GM18951 (cell line): ENCODE measurements around the gene ID3.
A peak's percentile ranks its signal among the peaks of the same experiment; 100 is the strongest.

Experiments
- POLR2A ChIP-seq: IDR thresholded peaks from 4 replicates; pipeline ENCODE4 v1.6.1; 2011; ENCODE audit warnings: mild to moderate bottlenecking; ENCODE audit not compliant: insufficient read length, insufficient read depth; ENCODE audit errors: extremely low read depth
- in situ Hi-C: fragments of 300-500 bp; cut with MboI; formaldehyde crosslinking; loops from one replicate; pipeline ENCODE4 v1.12.0; 2022; ENCODE audit warnings: low sequenced_read_pairs, mixed read lengths, inconsistent platforms; ENCODE audit not compliant: unreplicated experiment

Gene ID3

DNA sequence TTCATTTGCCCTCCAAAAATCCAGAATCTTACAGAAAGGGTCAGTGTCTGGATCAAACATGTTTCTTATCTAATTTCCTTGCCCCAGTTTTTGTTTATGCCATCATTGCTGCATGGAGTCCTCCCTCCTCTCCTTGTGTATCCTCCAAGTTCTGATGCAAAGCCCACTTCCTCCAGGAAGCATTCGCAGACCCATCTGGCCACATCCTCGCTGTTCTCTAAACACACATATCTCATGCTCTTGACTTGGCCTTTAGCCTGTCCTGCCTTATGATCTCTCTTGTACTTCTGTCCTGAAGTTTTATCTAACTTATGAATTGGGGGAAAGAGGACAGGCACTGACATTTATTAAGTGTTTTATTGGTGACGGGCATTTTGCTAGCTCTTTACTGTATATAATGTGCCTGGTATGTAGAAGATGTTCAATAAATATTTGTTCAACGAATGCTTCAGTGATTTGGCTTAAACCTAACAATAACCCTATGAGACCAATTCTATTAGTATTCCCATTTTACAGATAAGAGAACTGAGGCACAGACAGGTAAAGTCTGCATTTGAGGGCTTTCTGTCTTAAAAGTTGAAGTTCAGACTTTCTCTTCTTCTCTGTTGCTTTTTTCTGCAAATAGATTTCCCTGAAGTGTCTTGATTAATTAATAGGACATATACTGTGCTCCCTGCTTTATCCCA is 19.2 kb upstream of the ID3 start:
- in situ Hi-C loops, result no loop called here
- no peak for TF ChIP-seq POLR2A

DNA sequence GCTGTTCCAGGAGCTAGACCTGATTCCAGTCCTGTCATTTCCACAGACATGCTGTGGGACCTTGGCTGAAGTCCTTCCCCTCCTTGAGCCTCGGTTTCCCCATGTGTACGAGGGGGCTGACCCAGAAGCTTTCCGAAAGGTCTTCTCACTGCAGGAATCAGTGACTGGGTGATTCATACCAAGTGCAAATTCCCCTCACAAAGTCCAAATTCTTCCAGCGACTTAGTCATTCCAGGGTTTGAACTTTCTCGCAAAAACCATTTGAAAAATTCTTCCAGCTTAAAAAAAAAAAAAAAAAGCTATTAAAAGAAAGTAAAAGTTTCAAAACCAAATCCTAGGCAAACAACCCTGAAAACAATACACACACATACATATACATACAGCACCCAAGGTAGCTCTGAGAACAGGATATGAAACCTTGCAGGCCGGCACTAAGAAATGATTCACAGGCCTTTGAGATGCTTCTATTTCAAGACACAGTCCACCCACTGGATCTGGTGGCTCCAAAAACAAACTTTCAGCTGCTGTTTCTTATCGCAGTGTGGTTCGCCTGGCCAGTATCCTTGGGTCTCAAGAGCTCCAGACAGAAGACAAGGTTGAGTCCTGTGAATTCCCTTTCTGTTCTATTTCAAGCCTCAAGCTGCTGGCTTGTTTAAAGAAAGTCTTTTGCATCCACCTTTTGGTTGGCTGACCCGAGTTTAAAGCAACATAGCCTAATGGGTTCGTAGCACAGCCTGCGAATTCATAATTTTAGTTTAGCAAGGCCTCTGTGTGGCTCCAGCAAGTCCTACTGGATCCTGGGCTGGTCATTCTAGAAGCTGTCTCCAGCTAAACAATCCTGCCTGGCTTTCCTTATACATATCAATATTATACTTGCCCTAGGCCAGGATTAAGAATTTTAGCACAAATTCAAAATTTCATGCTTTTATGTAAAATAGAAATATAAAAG is 18.0 kb upstream of the ID3 start:
- in situ Hi-C loops, result no loop called here
- peak; percentile 34 for TF ChIP-seq POLR2A

DNA sequence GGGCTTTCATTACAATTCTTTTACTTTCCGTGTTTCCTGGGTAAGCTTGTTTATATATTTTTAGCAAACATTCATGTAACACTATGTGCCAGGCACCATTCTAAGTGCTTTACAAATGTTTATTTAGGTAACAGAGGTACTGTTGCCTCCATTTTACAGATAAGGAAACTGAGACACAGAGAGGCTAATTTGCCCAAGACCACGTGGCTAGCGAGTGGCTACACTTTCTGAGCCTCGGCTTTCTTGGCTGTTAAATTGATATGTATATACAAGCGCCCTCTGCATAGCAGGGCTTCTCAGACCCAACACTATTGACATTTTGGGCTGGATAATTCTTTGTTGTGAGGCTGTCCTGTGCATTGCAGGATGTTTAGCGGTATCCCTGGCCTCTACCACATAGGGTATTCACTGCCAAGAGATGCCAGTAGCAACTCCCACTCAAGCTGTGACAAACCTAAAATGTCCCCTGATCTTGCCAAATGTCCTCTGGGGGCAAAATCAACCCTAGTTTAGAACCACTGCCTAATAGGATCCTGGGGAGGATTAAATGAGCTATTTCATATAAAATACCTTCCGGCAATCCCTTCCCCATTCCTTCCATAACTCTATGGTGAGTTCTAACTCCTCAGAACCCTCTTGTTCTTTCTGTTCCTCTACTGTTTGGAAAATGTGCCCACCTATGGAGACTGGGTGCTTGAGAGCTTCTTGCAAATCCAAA is 17.2 kb upstream of the ID3 start:
- in situ Hi-C loops, result no loop called here
- TF ChIP-seq POLR2A, result no peak

DNA sequence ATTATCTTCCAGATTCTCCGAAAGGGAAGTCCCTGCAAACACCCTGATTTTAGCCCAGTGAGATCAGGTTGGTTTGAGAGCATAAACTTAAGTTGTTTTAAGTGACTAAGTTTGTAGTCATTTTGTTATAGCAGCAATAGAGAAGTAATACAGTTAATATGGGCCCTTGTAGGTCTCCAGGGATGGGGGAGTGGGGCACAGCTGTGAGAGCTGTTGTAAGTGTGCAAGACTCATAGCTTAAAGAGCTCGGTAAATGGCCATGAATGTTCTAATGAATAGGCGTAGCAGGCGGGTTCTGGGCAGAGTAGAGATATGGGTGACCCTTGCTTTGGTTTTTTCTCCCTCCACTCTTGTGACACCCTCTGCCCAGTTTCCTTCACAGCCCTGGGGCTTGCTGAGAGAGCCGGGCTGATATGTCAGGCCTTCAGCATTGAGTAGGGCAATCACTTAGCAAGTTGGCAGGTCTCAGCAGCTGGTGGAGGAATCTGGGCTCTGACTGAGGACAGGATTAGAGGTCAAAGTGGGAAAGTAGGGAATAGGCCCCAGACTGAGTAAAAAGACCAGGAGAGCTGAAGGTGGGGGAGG is 16.0 kb upstream of the ID3 start:
- TF ChIP-seq POLR2A, result no peak

DNA sequence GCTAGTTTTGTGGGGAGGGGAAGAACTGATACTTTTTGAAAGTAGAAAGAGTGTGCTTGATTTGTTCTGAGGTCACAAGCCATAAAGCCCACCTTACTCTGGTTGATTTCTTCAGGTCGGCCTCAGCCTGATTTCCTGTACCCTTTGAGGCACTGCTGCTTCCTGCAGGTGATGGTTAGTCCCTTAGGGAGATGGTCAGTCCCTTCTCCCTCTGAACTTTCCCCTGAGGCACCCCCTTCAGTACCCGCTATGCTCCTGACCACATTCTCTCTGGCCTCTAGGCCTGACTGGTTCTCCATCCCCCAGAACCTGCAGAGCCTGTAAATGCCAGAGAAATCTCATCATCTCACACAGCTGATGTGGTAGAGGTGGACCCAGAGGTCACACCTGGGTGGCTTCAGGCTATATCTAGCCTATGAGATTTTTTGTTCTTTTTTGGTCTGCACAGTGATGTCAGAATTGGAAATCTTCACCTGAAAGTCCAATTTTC is 15.0 kb upstream of the ID3 start:
- no peak for TF ChIP-seq POLR2A
- in situ Hi-C loops, result no loop called here

More for the DNA sequence above, 16.0 kb upstream of the ID3 start:
- in situ Hi-C loops, result no loop called here

DNA sequence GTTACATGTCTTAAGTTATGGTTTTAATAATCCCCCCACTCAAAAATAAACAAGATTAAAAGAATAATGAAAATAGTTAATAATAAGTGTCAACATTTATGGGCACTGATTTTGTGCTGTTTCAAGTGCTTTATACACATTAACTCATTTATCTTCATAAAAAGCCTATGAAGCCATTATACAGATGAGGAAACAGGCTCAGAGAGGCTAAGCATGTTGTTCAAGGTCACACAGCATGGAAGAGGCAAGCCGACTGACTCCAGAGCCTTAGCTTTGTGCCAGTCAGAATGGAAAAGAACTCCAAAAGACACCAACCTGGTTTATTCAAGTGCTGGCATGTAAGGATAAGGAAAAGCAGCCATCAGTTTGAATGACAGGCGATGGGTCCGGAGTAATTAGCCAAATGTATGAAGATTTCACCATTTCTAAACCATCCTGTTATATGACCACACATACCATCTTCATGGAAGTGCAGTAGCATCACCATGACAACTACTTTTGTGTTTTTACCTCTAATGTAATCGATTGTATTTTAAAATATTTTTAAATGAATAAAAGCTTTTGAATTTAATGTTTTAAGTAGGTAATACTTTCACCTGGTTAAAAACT is 14.4 kb upstream of the ID3 start:
- TF ChIP-seq POLR2A, result no peak
- in situ Hi-C loops, result no loop called here

DNA sequence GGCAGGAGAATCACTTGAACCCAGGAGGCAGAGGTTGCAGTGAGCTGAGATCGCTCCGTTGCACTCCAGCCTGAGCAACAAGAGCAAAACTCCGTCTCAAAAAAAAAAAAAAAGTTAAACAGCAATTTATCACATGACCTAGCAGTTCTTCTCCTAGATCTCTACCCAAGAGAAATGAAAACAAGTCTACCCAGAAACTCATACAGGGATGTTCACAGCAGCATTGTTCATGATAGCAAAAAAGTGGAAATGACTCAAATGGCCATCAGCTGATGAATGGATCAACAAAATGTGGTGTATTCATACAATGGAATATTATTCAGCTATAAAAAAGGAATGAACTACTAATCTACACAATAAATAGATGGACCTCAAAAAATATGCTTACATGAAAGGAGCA is 12.2 kb upstream of the ID3 start:
- TF ChIP-seq POLR2A, result no peak

DNA sequence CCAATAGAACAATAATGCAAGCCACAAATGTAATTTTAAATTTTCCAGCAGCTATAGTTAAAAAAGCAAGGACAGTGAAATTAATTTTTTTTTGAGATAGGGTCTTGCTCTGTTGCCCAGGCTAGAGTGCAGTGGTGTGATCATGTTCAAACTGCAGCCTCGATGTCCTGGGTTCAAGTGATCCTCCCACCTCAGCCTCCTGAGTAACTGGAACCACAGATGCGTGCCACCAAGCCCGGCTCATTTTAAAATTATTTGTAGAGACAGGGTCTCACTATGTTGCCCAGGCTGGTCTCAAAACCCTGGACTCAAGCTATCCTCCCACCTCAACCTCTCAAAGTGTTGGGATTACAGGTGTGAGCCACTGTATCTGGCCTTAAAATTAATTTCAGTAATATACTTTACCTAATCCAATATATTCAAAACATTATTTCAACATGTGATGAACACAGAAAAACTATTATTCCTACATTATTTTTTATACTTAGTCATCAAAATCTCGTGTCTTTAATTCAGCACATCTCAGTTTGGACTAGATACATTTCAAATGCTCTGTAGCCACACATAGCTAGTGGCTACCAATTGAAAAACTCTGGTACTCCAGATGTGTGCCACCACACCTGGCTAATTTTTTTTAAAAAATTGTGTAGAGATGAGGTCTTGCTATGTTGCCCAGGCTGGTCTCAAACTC is 10.8 kb upstream of the ID3 start:
- in situ Hi-C loops, result no loop called here
- TF ChIP-seq POLR2A, result no peak

More for the DNA sequence above, 12.2 kb upstream of the ID3 start:
- in situ Hi-C loops, result no loop called here

DNA sequence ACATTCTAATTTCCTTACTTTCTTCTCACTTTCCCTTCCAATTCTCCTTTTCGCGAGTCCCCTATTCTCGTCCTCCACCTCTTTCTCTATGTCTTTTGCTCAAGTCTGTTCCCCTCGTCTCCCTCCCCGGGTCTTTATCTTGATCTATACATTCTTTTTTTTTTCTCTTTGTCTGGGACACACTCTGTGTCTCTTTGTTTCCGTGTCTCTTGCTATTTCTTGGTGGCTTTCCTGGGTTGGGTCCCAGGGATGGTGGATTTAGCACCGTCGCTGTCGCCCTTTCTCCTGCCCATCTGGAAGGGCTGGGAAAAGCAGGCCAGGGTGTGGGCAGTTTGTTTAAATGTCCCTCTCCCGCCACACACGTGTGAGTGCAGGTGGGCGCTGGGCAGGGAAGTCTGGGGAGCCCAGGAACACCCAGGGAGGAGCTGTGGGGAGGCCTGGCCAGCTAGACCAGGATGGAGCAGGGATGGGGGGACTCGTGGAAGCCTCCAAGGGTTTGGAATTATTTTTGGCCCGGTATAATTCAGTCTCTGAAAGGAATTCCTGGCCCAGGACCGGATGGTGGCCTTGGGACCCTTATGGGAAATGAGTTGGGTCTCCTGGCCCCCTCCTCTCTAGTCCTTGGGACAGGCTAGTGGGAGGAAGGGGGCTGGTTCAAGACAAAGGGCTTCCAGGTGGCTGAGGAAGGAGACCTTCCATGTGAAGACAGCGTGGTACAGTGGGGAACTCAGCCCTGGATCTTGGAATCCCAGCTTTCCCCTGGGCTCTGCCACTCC is 9.5 kb upstream of the ID3 start:
- in situ Hi-C loops, result no loop called here
- TF ChIP-seq POLR2A, result no peak

DNA sequence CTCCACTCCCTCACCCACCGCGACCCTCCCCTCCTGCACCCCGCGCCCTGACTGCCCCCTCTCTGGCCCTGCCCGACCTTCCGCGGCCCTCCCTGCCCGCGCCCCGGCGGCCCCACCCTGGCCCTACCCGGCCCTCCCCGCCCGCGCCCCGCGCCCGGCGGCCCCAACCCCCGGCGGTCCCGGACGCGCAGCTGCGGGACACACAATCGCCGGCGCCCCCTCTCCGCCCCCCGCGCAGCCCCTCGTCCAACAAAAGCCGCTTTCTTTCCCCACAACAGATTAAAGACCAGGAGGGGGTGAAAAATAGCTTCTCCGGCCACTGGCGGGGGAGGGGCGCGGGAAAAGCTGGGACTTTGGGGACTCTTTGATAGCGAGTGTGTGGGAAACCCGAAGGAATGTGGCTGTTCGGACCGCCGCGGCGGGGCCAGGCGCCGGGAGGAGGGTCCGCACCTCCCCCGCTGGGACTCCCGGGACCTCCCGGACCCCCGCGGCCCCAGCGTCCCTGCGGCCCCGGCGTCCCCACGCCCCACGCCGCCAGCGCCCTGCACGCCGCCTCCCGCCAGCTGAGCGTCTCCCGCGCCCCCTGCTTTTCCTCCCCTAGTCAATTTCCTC is 8.8 kb upstream of the ID3 start:
- in situ Hi-C loops, result no loop called here
- no peak for TF ChIP-seq POLR2A

DNA sequence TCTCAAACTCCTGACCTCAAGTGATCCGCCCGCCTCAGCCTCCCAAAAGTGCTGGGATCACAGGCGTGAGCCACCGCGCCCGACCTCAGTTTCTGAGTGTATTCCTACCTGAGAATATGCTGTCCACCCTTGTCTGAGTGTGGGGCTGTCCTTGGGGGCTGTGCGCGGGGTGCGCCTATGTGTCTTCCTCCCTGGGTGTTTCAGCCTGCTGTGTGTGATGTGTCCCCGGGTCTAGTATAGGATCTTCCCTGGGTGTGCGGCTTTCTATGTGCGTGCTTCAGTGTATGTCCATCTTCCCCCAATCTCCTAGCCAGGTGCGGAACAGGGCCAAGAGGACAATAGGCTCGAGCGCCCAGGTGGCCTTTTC is 8.3 kb upstream of the ID3 start:
- in situ Hi-C loops, result no loop called here
- no peak for TF ChIP-seq POLR2A
